HepG2 (cell line): ENCODE data around the gene ARHGAP45. TPM values are rescaled to one million over a fixed set of nuclear protein-coding genes. Genes with fewer than 3 reads are reported as not detected.

ENCODE experiments used
- CBFB ChIP-seq: sonication (generic); formaldehyde crosslinking; IDR thresholded peaks from 2 replicates; pipeline ENCODE4 v1.4.0; 2020; ENCODE audit warnings: missing genetic modification reagents
- DNMT1 ChIP-seq: sonication (generic); formaldehyde crosslinking; IDR thresholded peaks from 2 replicates; pipeline ENCODE4 v1.5.1; 2020; ENCODE audit warnings: mild to moderate bottlenecking, missing genetic modification reagents
- HCFC1 ChIP-seq: fragments of 150-350 bp; IDR thresholded peaks from 2 replicates; pipeline ENCODE4 v1.6.1; 2014; ENCODE audit warnings: low read depth, low read length
- HDAC1 ChIP-seq: sonication (generic); formaldehyde crosslinking; IDR thresholded peaks from 2 replicates; pipeline ENCODE4 v1.5.1; 2020; ENCODE audit warnings: mild to moderate bottlenecking, missing genetic modification reagents
- HOXA5 ChIP-seq: sonication (generic); formaldehyde crosslinking; IDR thresholded peaks from 2 replicates; pipeline ENCODE4 v1.4.0; 2020; ENCODE audit warnings: missing genetic modification reagents
- ISL2 ChIP-seq: sonication (generic); formaldehyde crosslinking; IDR thresholded peaks from 2 replicates; pipeline ENCODE4 v1.5.0; 2020; ENCODE audit warnings: missing genetic modification reagents
- MAZ ChIP-seq, 2 experiments: sonication (generic) in 1 of 2; formaldehyde crosslinking in 1 of 2; IDR thresholded peaks; 2 replicates each; pipeline versions ENCODE4 v1.5.0 to v1.6.1; 2012 to 2020; ENCODE audit warnings: low read depth in 2 of 2, mild to moderate bottlenecking in 2 of 2, borderline replicate concordance in 1 of 2, improper control_type of control experiment in 1 of 2, low read length in 1 of 2, missing genetic modification reagents in 1 of 2, moderate library complexity in 1 of 2
- SIN3B ChIP-seq: fragments of 150-350 bp; IDR thresholded peaks from 2 replicates; pipeline ENCODE4 v1.6.1; 2014; ENCODE audit warnings: low read length
- SPEN ChIP-seq: sonication (generic); formaldehyde crosslinking; IDR thresholded peaks from 2 replicates; pipeline ENCODE4 v1.5.1; 2020; ENCODE audit warnings: low read depth, mild to moderate bottlenecking, missing genetic modification reagents
- YY1 ChIP-seq: IDR thresholded peaks from 2 replicates; pipeline ENCODE4 v1.6.1; 2011; ENCODE audit warnings: low read length, low read depth, moderate library complexity, mild to moderate bottlenecking; ENCODE audit not compliant: insufficient read depth, insufficient replicate concordance
- ZNF256 ChIP-seq: sonication (generic); formaldehyde crosslinking; conservative IDR thresholded peaks from 2 replicates; pipeline ENCODE4 v1.4.0; 2020; ENCODE audit warnings: missing genetic modification reagents
- ZNF292 ChIP-seq: sonication (generic); formaldehyde crosslinking; IDR thresholded peaks from 2 replicates; pipeline ENCODE4 v1.8.1; 2022; ENCODE audit warnings: mild to moderate bottlenecking, low read depth, missing genetic modification reagents, borderline replicate concordance
- ZNF430 ChIP-seq: sonication (generic); formaldehyde crosslinking; IDR thresholded peaks from 2 replicates; pipeline ENCODE4 v1.9.0; 2021; ENCODE audit warnings: mild to moderate bottlenecking, missing genetic modification reagents
- ZNF441 ChIP-seq: sonication (generic); formaldehyde crosslinking; IDR thresholded peaks from 2 replicates; pipeline ENCODE4 v1.7.0; 2021; ENCODE audit warnings: missing genetic modification reagents, borderline replicate concordance
- ZNF546 ChIP-seq: sonication (generic); formaldehyde crosslinking; conservative IDR thresholded peaks from 2 replicates; pipeline ENCODE4 v1.8.1; 2023; ENCODE audit warnings: mild to moderate bottlenecking, missing genetic modification reagents
- ZNF556 ChIP-seq: sonication (generic); formaldehyde crosslinking; IDR thresholded peaks from 2 replicates; pipeline ENCODE4 v1.4.0; 2020; ENCODE audit warnings: mild to moderate bottlenecking, missing genetic modification reagents, borderline replicate concordance
- ZNF629 ChIP-seq: sonication (generic); formaldehyde crosslinking; conservative IDR thresholded peaks from 2 replicates; pipeline ENCODE4 v1.5.0; 2020; ENCODE audit warnings: missing genetic modification reagents
- ZSCAN22 ChIP-seq: sonication (generic); formaldehyde crosslinking; IDR thresholded peaks from 2 replicates; pipeline ENCODE4 v1.4.0; 2020; ENCODE audit warnings: mild to moderate bottlenecking, missing genetic modification reagents
- polyA plus RNA-seq, 8 experiments: library from polyadenylated mRNA; depleted of rRNA in 3 of 8; stranded (reverse) in 7 of 8; unstranded in 1 of 8; fragments of >200 nt; fragmentation: Illumina TruSeq in 4 of 8; extraction: Trizol in 4 of 8; gene quantifications; 2 replicates each; pipeline versions ENCODE4 v1.2.1 to v1.2.3, GENCODE V29; 2011 to 2016; ENCODE audit warnings: low read depth in 4 of 8, missing spikeins in 1 of 8, mixed read lengths in 1 of 8; ENCODE audit not compliant: insufficient read depth in 1 of 8
- total RNA-seq, 5 experiments: library from RNA; depleted of rRNA; stranded (reverse); fragments of >200 nt; fragmentation: Illumina TruSeq; extraction: Trizol; gene quantifications; 2 replicates each; pipeline ENCODE4 v1.2.3, GENCODE V29; 2016; ENCODE audit warnings: low read depth in 1 of 5
- TF ChIP-seq, protein P1 (sequence below): sonication (generic); formaldehyde crosslinking; IDR thresholded peaks from 2 replicates; pipeline ENCODE4 v1.4.0; 2020; ENCODE audit warnings: missing genetic modification reagents
- TF ChIP-seq, protein P2 (sequence below): IDR thresholded peaks from 2 replicates; pipeline ENCODE4 v1.6.1; 2016; ENCODE audit warnings: missing biosample characterization, missing genetic modification reagents, low read depth
- TF ChIP-seq, protein P3 (sequence below): sonication (generic); formaldehyde crosslinking; IDR thresholded peaks from 2 replicates; pipeline ENCODE4 v1.5.0; 2020; ENCODE audit warnings: mild to moderate bottlenecking, missing genetic modification reagents, borderline replicate concordance
- TF ChIP-seq, protein P4 (sequence below): sonication (generic); formaldehyde crosslinking; IDR thresholded peaks from 2 replicates; pipeline ENCODE4 v1.8.0; 2022; ENCODE audit warnings: mild to moderate bottlenecking, missing genetic modification reagents

ARHGAP45 gene
- total and polyA plus RNA-seq, 2 of the 13 experiments (the other 11 are each of a cell fraction or from before 2014, with no cell fraction given), result 0.84 to 32.0 TPM

DNA sequence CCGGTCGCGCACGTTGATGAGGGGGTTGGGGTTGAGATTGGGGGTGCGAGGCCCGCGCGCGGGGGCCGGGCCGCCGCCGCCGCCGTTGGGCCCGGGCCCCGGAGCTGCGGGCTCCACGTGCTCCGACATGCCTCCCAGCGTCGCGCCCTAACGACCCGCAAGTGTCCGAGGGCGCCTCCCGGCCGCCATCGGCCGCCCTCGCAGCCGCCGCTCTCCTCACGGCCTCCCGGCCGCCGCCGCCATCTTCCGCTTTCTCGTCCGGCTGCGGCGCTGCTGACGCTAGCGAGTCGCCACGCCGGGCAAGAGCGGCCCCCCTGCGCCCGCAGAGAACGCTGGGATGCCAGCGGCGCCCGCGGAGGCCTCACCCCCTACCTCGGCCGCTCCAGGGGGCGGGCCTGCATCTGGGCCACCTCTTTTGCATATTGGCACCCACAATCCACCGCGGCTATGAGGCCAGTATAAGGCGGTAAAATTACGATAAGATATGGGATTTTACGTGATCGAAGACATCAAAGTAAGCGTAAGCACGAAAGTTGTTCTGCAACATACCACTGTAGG is 46.0 kb upstream of the ARHGAP45 start, which contains the start of gene TMEM259 (continued):
- TF ChIP-seq, protein P1, sequence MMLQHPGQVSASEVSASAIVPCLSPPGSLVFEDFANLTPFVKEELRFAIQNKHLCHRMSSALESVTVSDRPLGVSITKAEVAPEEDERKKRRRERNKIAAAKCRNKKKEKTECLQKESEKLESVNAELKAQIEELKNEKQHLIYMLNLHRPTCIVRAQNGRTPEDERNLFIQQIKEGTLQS (CRISPR knock-in tag), result peak; percentile 32; the same call in 1 of the 2 replicates
- no peak for TF ChIP-seq ZNF430 (CRISPR knock-in tag)
- TF ChIP-seq ISL2 (CRISPR knock-in tag), result peak; percentile 46; the same call in 1 of the 2 replicates
- TF ChIP-seq MAZ (IDR thresholded peaks at IDR 0.05; ENCODE audit: borderline replicate concordance, low read depth, low read length), result peak; percentile 59; the same call in 1 of the 2 replicates
- peak; percentile 85; the same call in 1 of the 2 replicates for TF ChIP-seq MAZ (CRISPR knock-in tag; IDR thresholded peaks at IDR 0.05; ENCODE audit: low read depth)
- TF ChIP-seq ZNF292 (CRISPR knock-in tag), result no peak
- TF ChIP-seq SPEN (CRISPR knock-in tag), result peak; percentile 87
- peak; percentile 48; the same call in 1 of the 2 replicates for TF ChIP-seq HDAC1 (CRISPR knock-in tag)
- TF ChIP-seq CBFB (CRISPR knock-in tag), result peak; percentile 73
- no peak for TF ChIP-seq ZSCAN22 (CRISPR knock-in tag)
- TF ChIP-seq ZNF256 (CRISPR knock-in tag), result no peak
- peak; percentile 36 for TF ChIP-seq ZNF441 (CRISPR knock-in tag)
- 0 out of 2 replicates have a peak, but pooled peaks have one; percentile 41 for TF ChIP-seq DNMT1 (CRISPR knock-in tag)
- TF ChIP-seq, protein P2, sequence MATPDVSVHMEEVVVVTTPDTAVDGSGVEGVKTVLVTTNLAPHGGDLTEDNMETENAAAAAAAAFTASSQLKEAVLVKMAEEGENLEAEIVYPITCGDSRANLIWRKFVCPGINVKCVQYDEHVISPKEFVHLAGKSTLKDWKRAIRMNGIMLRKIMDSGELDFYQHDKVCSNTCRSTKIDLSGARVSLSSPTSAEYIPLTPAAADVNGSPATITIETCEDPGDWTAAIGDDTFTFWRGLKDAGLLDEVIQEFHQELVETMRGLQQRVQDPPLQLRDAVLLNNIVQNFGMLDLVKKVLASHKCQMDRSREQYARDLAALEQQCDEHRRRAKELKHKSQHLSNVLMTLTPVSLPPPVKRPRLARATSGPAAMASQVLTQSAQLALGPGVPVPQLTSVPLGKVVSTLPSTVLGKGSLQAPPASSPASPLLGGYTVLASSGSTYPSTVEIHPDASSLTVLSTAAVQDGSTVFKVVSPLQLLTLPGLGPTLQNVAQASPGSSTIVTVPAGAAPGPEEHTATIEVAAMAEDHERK, result 0 out of 2 replicates have a peak, but pooled peaks have one; percentile 47
- peak; percentile 97 for TF ChIP-seq YY1
- peak; percentile 60; the same call in 1 of the 2 replicates for TF ChIP-seq ZNF556 (CRISPR knock-in tag)
- TF ChIP-seq, protein P3, sequence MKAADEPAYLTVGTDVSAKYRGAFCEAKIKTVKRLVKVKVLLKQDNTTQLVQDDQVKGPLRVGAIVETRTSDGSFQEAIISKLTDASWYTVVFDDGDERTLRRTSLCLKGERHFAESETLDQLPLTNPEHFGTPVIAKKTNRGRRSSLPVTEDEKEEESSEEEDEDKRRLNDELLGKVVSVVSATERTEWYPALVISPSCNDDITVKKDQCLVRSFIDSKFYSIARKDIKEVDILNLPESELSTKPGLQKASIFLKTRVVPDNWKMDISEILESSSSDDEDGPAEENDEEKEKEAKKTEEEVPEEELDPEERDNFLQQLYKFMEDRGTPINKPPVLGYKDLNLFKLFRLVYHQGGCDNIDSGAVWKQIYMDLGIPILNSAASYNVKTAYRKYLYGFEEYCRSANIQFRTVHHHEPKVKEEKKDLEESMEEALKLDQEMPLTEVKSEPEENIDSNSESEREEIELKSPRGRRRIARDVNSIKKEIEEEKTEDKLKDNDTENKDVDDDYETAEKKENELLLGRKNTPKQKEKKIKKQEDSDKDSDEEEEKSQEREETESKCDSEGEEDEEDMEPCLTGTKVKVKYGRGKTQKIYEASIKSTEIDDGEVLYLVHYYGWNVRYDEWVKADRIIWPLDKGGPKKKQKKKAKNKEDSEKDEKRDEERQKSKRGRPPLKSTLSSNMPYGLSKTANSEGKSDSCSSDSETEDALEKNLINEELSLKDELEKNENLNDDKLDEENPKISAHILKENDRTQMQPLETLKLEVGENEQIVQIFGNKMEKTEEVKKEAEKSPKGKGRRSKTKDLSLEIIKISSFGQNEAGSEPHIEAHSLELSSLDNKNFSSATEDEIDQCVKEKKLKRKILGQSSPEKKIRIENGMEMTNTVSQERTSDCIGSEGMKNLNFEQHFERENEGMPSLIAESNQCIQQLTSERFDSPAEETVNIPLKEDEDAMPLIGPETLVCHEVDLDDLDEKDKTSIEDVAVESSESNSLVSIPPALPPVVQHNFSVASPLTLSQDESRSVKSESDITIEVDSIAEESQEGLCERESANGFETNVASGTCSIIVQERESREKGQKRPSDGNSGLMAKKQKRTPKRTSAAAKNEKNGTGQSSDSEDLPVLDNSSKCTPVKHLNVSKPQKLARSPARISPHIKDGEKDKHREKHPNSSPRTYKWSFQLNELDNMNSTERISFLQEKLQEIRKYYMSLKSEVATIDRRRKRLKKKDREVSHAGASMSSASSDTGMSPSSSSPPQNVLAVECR (CRISPR knock-in tag), result peak; percentile 77; the same call in 1 of the 2 replicates
- peak; percentile 45; the same call in 1 of the 2 replicates for TF ChIP-seq ZNF546 (CRISPR knock-in tag)
- TF ChIP-seq SIN3B, result 0 out of 2 replicates have a peak, but pooled peaks have one; percentile 11
- no peak for TF ChIP-seq ZNF629 (CRISPR knock-in tag)
- peak; percentile 48 for TF ChIP-seq HCFC1
- peak; percentile 39; the same call in 1 of the 2 replicates for TF ChIP-seq HOXA5 (CRISPR knock-in tag)
- TF ChIP-seq, protein P4, sequence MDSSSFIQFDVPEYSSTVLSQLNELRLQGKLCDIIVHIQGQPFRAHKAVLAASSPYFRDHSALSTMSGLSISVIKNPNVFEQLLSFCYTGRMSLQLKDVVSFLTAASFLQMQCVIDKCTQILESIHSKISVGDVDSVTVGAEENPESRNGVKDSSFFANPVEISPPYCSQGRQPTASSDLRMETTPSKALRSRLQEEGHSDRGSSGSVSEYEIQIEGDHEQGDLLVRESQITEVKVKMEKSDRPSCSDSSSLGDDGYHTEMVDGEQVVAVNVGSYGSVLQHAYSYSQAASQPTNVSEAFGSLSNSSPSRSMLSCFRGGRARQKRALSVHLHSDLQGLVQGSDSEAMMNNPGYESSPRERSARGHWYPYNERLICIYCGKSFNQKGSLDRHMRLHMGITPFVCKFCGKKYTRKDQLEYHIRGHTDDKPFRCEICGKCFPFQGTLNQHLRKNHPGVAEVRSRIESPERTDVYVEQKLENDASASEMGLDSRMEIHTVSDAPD (CRISPR knock-in tag), result 0 out of 2 replicates have a peak, but pooled peaks have one; percentile 57
